ENCODE results near the gene OR2M5. TPM values are rescaled to one million over a fixed set of nuclear protein-coding genes. Genes with fewer than 3 reads are reported as not detected.

Gene OR2M5
- total and polyA plus RNA-seq, 9 donors, result not detected

GRCh38 chr1:248165186-248165585 is 20.2 kb downstream of the OR2M5 start:
- DNase-seq, result no peak
- intact Hi-C loops (cut with DNase I), result no loop called here
- Histone ChIP-seq H3K27me3 (no peaks in the 10 kb centered on the region), H3K4me1 (ENCODE audit: insufficient read depth) (no peaks in the 10 kb centered on the region), H3K9me3 (no peaks in the 10 kb centered on the region), H3K36me3 (no peaks in the 10 kb centered on the region), H3K4me3 (no peak overlapping the region), H3K27ac (no peak overlapping the region)
- no peak for TF ChIP-seq CTCF (IDR thresholded peaks at IDR 0.05)
- no peak for TF ChIP-seq EP300 (IDR thresholded peaks at IDR 0.05)
- no peak for TF ChIP-seq POLR2A (IDR thresholded peaks at IDR 0.05)
- 88 to 93% (median 92%) methylated on average over 14 of the region's 14 CpGs for WGBS, 3 donors

- H3K27me3 ChIP-seq, result no peaks in the 10 kb centered on the region
- H3K27ac ChIP-seq, result no peak within 1 kb of the TSS
- H3K4me1 ChIP-seq (ENCODE audit: insufficient read depth), result no peaks in the 10 kb centered on the region
- H3K4me3 ChIP-seq, result no peak within 1 kb of the TSS
- no peak for DNase-seq
- no peaks in the 10 kb centered on the region for H3K36me3 ChIP-seq
- intact Hi-C loops (cut with DNase I), result no loop called here
- H3K9me3 ChIP-seq, result no peaks in the 10 kb centered on the region
- TF ChIP-seq EP300 (IDR thresholded peaks at IDR 0.05) (no peak), POLR2A (IDR thresholded peaks at IDR 0.05) (no peak), CTCF (IDR thresholded peaks at IDR 0.05) (no peak)
These were observed 29.6 kb downstream of the OR2M5 start, which contains the start of gene OR2M2 for GRCh38 chr1:248174521-248174920. OR2M2 (plus strand) TSS chr1:248174821; CDS start chr1:248179986, 5,165 bp downstream.

- Histone ChIP-seq H3K4me3 (no peak overlapping the region), H3K27me3 (no peaks in the 10 kb centered on the region), H3K36me3 (no peaks in the 10 kb centered on the region), H3K9me3 (no peaks in the 10 kb centered on the region), H3K27ac (no peak overlapping the region), H3K4me1 (ENCODE audit: insufficient read depth) (no peaks in the 10 kb centered on the region)
- 70 to 71% (median 71%) methylated on average over 7 of the region's 7 CpGs for WGBS, 3 donors
- no peak for DNase-seq
- TF ChIP-seq CTCF (IDR thresholded peaks at IDR 0.05) (no peak), EP300 (IDR thresholded peaks at IDR 0.05) (no peak), POLR2A (IDR thresholded peaks at IDR 0.05) (no peak)
- intact Hi-C loops (cut with DNase I), result no loop called here
These were observed 39.0 kb downstream of the OR2M5 start for GRCh38 chr1:248183996-248184395.

- Histone ChIP-seq H3K4me3 (no peak overlapping the region), H3K27me3 (no peaks in the 10 kb centered on the region), H3K4me1 (ENCODE audit: insufficient read depth) (no peaks in the 10 kb centered on the region), H3K36me3 (no peaks in the 10 kb centered on the region), H3K9me3 (no peaks in the 10 kb centered on the region), H3K27ac (no peak overlapping the region)
- intact Hi-C loops (cut with DNase I), result no loop called here
- TF ChIP-seq CTCF (IDR thresholded peaks at IDR 0.05) (no peak), EP300 (IDR thresholded peaks at IDR 0.05) (no peak), POLR2A (IDR thresholded peaks at IDR 0.05) (no peak)
- no peak for DNase-seq
- 55 to 72% (median 65%) methylated on average over 3 of the region's 3 CpGs for WGBS, 3 donors
These were observed 42.4 kb downstream of the OR2M5 start for GRCh38 chr1:248187363-248187762.

- TF ChIP-seq CTCF (IDR thresholded peaks at IDR 0.05) (no peak), POLR2A (IDR thresholded peaks at IDR 0.05) (no peak)
- Histone ChIP-seq H3K36me3 (no peaks in the 10 kb centered on the region), H3K9me3 (no peaks in the 10 kb centered on the region), H3K27ac (no peak overlapping the region), H3K4me3 (no peak overlapping the region), H3K27me3 (no peaks in the 10 kb centered on the region), H3K4me1 (ENCODE audit: insufficient read depth) (no peaks in the 10 kb centered on the region)
- no peak for DNase-seq
- intact Hi-C loops (cut with DNase I), result no loop called here
- WGBS, 3 donors, result 11 to 40% (median 32%) methylated on average over 11 of the region's 11 CpGs
These were observed 44.1 kb downstream of the OR2M5 start for GRCh38 chr1:248189026-248189425.
